Suppressor macrophage treated with lipopolysaccharide for 1 hour (primary cell): Measurements from ENCODE around the gene RMP24.
"Not testable (repeated sequence)": the region's sequence is repeated elsewhere in the genome, so short reads cannot be mapped to it uniquely, and the experiment has no call there.

Experiments used
- DNase-seq, 3 donors: peaks; one replicate each; pipeline ENCODE4 v3.0.0-alpha.2; 2020 to 2022

RMP24 gene

DNA sequence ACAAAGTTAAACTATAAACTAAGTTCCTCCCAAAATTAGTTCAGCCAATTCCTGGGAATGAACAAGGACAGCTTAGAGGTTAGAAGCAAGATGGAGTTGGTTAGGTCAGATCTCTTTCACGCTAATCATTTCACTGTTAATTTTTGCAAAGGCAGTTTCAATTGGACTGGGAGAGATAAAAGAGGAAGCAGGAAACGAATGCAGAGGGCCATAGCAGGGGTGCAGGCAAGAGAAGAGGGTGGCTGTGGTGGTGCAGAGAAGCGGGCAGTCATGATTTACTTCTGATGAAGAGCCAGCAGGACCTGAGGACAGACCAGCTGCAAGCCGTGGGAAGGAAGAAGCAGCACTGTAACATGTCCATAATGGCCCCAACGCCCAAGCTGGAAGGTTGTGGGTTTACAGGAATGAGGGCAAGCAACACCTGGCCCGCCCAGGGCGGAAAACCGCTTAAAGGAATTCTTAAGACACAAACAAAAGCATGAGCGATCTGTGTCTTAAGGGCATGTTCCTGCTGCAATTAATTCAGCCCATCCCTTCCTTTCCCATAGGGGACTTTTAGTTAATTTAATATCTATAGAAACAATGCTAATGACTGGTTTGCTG is 4.1 kb upstream of the RMP24 start:
- DNase-seq, result no peak

DNA sequence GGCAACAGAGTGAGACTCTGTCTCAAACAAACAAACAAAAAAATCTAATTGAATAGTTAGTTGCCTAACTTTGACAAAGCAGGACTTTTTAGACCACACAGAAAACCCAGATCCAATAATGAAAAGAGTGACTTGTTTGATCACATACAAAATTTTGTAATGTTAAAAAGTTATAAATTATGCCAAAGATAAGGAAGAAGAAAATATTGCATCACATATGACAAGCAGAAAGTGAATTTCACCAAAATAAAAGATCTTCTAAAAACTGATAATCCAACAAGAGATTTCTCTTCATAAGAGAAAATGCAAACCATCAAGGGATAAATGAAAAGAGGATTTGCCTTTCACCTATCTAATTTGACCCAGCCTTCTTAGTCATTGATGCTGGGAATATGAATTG is 2.8 kb upstream of the RMP24 start:
- peak in 1 of 3 donors; percentile 5 for DNase-seq

DNA sequence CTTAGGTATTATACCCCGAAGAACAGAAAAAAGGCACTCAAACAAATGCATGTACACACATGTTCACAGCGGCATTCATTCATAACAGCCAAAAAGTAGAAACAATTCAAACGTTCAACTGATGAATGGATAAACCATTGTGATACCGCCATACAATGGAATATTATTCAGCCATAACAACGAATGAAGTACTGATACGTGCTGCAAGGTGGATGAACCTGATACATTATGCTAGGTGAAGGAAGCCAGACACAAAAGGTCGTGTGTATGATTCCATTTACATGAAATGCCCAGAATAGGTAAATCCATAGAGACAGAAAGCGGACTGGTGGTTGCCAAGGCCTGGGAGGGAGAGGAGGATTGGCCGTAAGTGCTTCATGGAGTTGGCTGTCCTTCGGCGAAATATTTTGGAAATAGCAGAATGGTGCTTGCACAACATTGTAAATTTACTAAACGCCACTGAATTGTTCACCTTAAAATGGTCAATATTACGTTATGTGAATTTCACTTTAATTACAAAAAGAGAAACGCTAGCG is 750 bp upstream of the RMP24 start:
- no peak for DNase-seq

DNA sequence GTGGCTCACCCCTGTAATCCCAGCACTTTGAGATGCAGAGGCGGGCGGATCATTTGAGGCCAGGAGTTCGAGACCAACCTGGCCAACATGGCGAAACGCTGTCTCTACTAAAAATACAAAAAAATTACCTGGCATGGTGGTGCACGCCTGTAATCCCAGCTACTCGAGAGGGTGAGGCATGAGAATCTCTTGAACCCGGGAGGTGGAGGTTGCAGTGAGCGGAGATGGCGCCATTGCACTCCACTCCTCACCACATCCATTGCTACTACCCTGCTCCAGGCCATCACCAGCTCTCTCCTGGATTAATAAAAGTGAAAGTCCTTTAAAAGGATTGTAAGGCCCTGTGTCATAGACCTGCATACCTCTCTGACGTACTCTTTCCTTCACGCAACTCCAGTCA is 1.2 kb downstream of the RMP24 start:
- no peak for DNase-seq

DNA sequence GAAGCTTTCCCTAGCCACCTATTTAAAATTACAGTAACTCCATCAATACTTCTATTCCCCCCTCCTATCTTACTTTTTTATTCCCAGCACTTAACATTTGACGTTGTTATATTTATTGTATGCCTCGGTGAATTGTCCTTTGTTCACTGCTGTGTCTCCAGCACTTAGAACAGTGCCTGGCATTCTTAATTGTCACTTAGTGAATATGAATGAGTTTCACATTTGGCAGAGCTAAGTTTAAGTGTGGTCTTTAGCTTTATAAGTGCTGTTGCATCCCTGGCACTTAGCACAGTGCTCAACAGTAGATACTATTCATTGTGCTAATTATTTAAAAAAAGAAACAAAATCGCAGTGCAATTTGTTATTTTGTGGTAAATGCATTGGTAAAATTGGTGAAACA is 1.7 kb downstream of the RMP24 start:
- no peak for DNase-seq

DNA sequence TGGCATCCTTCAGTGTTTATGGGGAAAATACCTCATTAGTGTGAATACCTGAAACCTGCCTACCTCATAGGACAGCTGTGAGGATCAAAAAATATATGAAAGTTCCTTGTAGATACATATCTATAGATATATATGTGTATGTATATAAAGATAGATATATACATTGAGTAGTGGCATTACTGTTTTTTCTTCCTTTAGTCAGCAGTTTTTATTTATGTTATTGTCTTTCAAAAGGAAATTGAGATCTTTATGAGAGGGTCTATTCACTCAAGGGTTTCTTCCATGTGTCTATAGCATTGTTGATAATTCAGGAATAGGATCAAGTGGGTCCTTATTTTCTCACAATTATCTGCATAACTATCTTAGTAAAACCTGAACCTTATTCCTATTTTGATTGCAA is 6.6 kb downstream of the RMP24 start:
- no peak for DNase-seq

DNA sequence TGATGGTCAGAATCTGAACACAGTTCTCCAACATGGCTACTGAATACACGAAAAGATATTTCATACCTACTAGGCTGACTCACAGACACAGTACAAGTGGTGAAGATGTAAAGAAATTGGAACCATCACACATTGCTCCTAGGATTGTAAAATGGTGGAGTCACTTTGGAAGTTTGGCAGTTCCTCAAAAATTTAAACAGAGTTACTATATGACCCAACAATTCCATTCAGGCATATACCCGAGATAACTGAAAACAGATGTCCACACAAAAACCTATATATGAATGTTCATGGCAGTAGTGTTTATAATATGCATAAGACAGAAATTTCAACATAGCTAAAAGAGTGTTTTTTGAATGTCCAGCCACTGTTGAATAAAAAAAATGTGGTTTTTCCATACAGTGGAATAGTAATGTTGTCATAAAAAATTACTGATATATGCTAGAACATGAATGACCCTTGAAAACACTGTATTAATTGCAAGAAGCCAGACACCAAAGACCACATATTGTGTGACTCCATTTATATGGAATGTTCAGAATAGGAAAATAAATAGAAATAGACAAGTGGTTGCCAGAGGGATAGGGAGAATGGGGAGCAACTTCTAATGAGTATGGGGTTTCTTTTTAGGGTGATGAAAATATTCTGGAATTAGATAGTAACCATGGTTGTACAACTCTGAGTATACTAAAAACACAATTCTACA is 10.1 kb downstream of the RMP24 start:
- DNase-seq, result no peak

DNA sequence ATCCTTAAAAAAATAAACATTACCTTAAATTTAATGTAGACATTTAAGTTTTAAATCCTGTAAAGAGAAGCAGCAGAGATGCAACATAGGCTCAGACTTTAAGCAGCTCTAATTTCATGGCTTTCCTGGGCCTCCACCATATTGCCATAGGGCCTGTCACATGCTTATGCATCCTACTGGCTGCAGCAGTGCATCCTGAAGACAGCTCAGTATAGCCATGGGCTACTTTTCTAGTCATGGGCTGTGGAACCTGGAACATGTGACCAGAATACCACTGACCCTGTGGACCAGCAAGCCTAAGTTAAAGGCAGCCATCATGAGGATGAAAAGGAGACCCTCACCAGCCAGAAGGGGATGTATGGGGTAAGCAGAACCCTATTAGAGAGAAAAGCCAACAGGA is 10.7 kb downstream of the RMP24 start:
- no peak for DNase-seq

DNA sequence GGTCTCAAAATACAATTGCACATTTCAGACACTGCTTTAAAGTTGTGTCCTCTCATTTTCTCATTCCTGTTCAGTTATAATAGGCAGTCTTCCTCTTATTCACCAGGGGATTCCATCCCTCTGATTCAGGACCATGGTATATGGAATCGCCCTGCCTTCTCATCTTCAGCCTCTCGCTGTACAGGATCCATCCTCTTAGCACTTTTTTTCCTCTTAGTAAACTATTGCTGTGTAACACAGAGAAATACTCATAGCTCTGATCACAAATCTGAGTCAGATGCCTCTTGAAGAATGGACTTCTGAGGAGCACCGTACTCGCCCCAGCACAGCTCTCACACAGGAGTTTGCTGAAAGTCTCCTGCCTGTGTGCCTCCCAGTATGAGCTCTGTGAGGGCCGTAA is 11.3 kb downstream of the RMP24 start:
- DNase-seq, result no peak

DNA sequence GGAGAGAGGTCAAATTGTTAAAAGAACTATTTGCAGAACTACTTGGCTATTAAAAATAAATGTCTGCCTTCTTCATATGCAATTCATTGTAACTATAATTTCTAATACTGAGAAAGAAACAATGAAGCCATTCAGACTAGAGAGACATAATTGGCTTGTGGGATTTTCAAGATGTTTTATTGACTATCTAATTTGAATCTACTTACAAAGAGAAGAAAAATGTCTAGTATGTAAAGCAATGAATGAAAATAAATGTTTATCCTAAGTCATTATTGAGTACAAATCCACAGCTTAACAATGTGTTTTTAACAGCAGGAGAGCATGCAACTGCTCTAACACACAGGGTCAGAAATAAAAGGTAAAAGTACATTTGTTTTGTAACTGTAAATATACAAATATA is 19.2 kb downstream of the RMP24 start:
- DNase-seq, result no peak

DNA sequence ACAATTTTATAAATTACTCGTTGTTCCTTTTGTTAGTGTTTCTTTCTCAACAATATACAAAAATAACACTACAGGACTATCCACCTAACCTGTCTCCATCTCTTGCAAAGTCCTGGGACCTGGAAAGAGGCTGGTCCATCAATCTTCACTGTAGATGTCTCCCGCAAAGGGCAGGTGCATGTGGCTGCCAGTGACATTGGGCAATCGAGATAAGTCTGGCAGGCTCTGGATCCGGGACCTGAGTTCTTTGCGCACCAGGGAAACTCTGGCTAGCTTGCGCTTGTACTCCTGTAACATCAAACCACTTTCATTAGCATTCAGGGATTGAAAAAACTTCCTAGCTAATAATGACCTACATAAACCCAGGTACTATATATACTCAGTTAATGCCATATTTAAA is 20.5 kb downstream of the RMP24 start:
- no peak for DNase-seq

DNA sequence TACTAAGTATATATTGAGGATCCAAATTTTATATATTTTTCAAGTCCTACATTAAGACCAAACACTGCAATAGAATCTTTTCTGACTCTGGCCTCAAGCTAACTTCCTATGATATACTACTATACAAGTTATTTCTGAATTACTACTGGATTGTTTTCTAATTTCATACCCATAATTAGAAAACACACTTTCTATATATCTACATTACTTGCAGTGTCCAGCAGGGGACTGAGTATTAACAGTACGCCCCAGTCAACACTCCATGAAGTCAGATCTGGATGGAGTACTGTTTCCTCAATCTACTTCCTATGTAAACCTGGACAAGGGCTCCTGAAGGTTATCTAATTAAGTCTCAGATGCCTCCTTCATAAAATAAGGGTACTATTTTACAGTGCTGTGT is 26.5 kb downstream of the RMP24 start:
- peak in 1 of 3 donors; percentile 1 for DNase-seq

DNA sequence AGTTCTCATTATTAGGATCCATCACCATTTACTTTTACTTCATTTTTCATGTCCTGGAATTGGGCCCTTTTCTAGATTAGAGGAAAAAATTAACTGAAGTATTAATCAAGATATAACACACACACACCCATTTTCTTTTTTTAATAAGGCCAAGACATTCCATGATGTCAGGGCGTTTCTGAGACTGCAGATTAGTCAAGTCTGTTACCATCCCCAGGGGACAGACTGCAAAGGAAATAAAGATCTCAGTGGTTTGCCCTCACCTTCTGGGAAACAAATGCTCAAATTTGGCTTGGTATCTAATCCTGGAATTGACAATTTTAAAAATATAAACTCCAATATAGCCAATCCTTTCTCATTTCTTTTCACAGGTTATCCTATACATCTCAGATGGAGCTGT is 27.4 kb downstream of the RMP24 start:
- no peak for DNase-seq

DNA sequence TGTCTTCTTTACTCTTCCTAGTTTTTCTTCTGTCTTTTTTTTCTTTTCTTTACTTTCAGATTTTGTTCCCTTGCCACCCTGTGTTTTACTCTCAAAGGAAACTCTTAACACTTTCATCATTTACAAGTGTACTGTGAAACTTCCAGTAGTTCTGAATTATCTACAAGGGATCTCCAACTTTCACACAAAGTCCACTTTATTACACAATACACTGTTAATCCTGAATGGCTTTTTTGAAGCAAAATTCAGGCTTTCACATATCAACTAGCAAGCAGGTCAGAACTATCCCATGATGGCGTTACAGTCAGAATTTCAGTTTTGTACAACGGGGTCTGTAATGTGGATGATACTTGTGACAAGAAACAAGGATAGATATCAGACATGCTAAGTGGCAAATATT is 34.5 kb downstream of the RMP24 start:
- no peak for DNase-seq

DNA sequence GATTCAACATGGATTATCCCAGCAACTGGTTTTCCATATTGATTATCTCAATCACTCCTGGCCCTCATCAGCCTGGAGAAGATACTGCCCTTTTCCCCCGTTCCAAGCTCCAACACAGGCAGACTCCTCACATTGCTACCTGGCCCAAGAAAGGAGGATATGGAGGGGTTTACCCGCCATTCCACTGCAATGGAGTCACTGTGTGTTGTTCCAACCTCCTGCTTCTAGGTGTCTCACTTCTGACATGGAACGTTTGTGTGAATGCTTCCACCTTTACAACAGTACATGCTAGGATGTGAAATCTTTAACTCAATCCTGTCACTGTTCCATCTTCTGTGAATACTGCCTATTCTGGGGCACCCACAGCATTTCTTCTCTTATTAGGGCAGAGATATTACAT is 36.7 kb downstream of the RMP24 start:
- no peak for DNase-seq

DNA sequence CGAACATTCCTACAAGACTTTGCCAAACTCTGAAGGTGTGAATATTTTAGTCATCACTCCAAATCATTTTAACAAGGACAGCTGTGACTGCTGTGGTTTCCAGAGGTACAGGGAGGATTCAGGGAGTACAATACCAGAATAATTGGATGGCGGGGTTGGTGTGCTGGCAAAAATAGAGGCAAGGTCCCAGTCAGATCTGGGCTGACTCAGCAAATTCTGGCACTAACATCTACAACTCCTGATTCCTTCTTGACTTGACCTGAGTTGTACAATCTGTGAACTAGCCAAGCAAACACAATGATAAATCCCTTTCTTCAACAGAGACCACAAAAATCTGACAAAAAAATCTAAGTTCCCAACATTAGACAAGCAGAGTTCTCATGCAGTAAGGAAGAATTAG is 40.4 kb downstream of the RMP24 start:
- DNase-seq, result no peak

DNA sequence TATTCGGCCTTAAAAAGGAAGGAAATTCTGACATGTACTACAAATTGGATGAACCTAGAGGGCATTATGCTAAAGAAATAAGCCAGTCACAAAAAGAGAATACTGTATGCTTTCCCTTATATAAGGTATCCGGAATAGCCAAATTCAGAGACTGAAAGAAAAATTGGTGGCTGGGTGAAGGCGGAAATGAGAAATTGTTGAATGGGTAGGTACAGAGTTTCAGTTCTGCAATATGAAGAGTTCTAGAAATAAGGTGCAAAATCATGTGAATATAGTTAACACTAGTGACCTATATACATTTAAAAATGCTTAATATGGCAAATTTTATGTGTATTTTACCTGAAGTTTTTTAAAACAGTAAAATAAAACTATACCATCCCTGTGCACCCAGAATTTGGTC is 43.1 kb downstream of the RMP24 start:
- no peak for DNase-seq

DNA sequence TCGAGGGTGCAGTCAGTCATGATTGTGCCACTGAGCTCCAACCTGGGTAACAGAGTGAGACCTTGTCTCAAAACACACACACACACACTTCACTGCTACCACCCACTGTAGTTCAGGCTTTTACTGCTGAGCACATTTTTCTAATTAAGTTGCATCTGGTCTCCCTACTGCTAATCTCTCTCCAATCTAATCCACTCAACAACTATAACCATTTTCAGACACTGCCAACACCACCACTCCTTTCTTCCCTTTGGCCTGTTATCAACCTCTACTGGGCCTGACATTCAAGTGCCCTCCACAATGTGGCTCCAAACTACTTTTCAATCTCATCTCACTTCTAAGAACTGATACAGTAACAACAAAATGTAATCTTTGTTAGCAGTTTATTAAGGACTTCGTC is 44.8 kb downstream of the RMP24 start:
- DNase-seq, result no peak

DNA sequence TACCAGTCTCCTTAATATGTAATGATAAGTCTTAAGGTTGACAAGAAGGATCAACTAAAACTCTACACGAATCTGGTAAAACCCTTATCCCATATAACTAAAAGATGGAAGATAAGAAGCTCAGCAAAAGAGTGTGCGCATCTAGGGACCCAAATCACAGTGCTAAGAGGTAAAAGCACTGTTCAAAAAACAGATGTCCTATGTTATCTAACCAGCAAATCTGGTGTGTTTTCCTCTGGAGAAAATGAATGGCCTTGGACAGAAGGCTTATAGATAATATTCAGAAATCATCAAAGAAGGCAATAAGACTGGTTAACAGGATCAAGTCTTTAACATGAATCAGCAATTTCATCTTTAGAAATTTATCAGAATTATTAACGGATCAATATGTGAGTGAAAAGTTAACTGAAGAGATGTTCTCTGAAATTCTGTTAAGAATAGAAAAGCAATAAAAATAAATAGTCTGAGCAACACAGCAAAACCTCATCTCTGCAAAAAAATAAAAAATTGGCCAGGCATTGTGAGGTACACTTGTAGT is 47.8 kb downstream of the RMP24 start:
- no peak for DNase-seq

DNA sequence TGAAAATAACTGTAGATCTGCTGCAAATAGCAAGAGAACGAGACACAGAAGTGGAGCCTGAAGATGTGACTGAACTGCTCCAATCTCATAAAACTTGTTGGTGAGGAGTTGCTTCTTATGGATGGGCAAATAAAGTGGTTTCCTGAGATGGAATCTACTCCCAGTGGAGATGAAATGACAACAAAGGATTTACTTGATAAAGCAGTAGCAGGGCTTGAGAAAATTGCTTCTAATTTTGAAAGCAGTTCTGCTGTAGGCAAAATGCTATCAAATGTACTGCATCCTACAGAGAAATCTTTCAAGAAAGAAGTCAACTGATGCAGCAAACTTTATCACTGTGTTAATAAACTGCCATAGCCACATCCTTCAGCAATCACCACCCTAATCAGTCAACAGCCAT is 50.9 kb downstream of the RMP24 start:
- no peak for DNase-seq

DNA sequence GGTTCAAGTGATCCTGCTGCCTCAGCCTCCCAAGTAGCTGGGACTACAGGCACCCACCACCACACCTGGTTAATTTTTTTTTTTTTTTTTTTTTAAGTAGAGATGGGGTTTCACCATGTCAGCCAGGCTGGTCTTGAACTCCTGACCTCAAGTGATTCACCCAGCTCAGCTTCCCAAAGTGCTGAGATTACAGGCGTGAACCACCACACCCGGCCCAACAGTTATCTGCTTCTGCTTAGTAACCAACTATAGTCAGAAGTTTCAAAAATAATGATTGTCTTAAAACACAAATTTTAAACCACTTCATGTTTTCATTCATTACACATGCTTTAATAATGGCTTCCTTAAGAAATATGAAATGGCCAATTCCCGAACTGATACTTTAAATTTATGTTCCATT is 51.8 kb downstream of the RMP24 start:
- not testable (repeated sequence) for DNase-seq

DNA sequence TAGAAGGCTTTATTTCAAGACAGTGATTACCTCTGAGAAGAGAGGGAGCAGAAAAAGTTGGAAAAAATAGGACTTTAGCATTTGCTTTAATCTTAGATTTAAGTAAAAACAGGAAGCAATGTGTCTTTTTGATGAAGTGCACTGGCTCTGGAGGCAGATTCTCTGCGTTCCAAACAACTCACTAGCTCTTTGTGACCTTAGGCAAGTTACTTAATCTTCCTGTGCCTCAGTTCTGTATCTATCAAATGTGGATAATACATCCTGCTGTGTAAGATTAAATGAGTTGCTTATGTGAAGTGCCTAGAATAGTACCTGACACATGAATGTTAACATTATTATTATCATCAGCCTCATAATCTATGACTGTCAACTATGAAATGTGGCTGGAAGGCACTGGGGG is 52.5 kb downstream of the RMP24 start:
- no peak for DNase-seq

DNA sequence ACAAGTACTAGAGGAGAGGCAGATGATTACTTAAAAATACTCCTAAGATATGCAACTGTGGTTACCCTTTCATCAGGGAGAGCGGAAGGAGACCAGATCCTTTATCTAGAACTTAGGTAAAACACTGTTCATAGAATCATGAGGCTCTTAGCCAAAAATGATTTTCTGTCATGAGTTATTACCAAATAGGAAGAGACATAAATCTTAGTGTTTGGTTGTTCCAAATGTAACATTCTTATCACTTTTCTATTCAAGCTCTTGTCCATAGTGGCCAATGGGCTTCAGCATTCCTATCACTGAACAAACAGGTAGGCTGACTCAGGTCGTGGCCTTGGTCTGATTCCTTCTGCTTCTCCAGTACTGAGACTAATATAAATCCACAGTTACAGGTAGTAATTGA is 56.4 kb downstream of the RMP24 start:
- DNase-seq, result no peak
